Caco-2 (cell line): ENCODE data around the gene ATP6V0C. TPM values are rescaled to one million over a fixed set of nuclear protein-coding genes. Genes with fewer than 3 reads are reported as not detected.
"Not testable (repeated sequence)": the region's sequence is repeated elsewhere in the genome, so short reads cannot be mapped to it uniquely, and the experiment has no call there.

Experiments used
- BruUV-seq: library from RNA; stranded (reverse); fragments of 400-500 nt; replicated peaks from 2 replicates; lab custom pipeline; 2021; lab: Mats Ljungman, UMichigan
- CTCF ChIA-PET: fragments of 300-600 bp; sonication (Branson Sonifier 250); formaldehyde crosslinking; loops from one replicate; lab custom pipeline; 2022; ENCODE audit warnings: antibody characterized with exemption; lab: Charles Lee
- POLR2A ChIA-PET: fragments of 300-600 bp; sonication (Branson Sonifier 250); formaldehyde crosslinking; loops from one replicate; lab custom pipeline; 2022; ENCODE audit warnings: antibody characterized with exemption; lab: Charles Lee
- DNase-seq, 2 experiments: peaks; one replicate each; pipeline versions ENCODE4 v3.0.0 to v3.0.0-alpha.2; 2020 to 2022
- H3K27me3 ChIP-seq: replicated peaks from 2 replicates; pipeline ENCODE4 v1.6.0; 2011; ENCODE audit warnings: low read length; ENCODE audit not compliant: control insufficient read depth, insufficient read depth
- H3K36me3 ChIP-seq: 2 replicates; pipeline ENCODE4 v1.5.1; 2011; ENCODE audit warnings: low read length; ENCODE audit not compliant: control insufficient read depth, insufficient read depth
- H3K4me1 ChIP-seq: fragments of 250-450 bp; sonication (Bioruptor Pico); 2 replicates; pipeline ENCODE4 v1.5.1; 2020; ENCODE audit warnings: mild to moderate bottlenecking
- H3K4me3 ChIP-seq: 2 replicates; pipeline ENCODE4 v1.5.1; 2011; ENCODE audit warnings: low read depth, mild to moderate bottlenecking, control low read depth, low read length
- H3K9me3 ChIP-seq: fragments of 250-450 bp; sonication (Bioruptor Pico); 2 replicates; pipeline ENCODE4 v1.5.1; 2020; ENCODE audit warnings: mild to moderate bottlenecking, moderate library complexity
- H3K27ac Mint-ChIP-seq: one replicate; pipeline ENCODE4 v1.8.0; 2022; ENCODE audit warnings: mixed read lengths; ENCODE audit not compliant: unreplicated experiment
- H3K27me3 Mint-ChIP-seq: one replicate; pipeline ENCODE4 v1.8.0; 2022; ENCODE audit warnings: mixed read lengths; ENCODE audit not compliant: insufficient read depth, unreplicated experiment
- H3K36me3 Mint-ChIP-seq: one replicate; pipeline ENCODE4 v1.8.0; 2022; ENCODE audit warnings: mild to moderate bottlenecking, mixed read lengths; ENCODE audit not compliant: insufficient read depth, unreplicated experiment
- H3K4me1 Mint-ChIP-seq: one replicate; pipeline ENCODE4 v1.8.0; 2022; ENCODE audit warnings: low read depth, mixed read lengths; ENCODE audit not compliant: unreplicated experiment
- H3K4me3 Mint-ChIP-seq: one replicate; pipeline ENCODE4 v1.8.0; 2022; ENCODE audit warnings: mild to moderate bottlenecking, moderate library complexity, mixed read lengths; ENCODE audit not compliant: unreplicated experiment
- H3K9me3 Mint-ChIP-seq: one replicate; pipeline ENCODE4 v1.8.0; 2022; ENCODE audit warnings: mixed read lengths; ENCODE audit not compliant: unreplicated experiment
- intact Hi-C: fragments of 100-400 bp; cut with micrococcal nuclease; formaldehyde crosslinking; loops from one replicate; pipeline ENCODE4 v1.10.0; 2022; ENCODE audit not compliant: unreplicated experiment
- microRNA-seq: library from miRNA; unstranded; fragments of <30 nt; microRNA quantifications from one replicate; pipeline ENCODE4 v1.2.0, GENCODE V29; 2022
- total RNA-seq: library from RNA; stranded (reverse); gene quantifications from 2 replicates; pipeline ENCODE4 v1.2.3, GENCODE V29; 2022
- TF ChIP-seq, protein P1 (sequence below), 2 experiments: fragments of 200-600 bp in 1 of 2; IDR thresholded peaks; 1 replicate in 1 of 2; 2 replicates in 1 of 2; pipeline versions ENCODE4 v1.5.1 to v1.8.0; 2011 to 2022; ENCODE audit warnings: antibody characterized with exemption in 1 of 2, control low read depth in 1 of 2, inconsistent platforms in 1 of 2, low read depth in 1 of 2, low read length in 1 of 2, mild to moderate bottlenecking in 1 of 2, moderate library complexity in 1 of 2; ENCODE audit not compliant: insufficient read depth in 1 of 2, severe bottlenecking in 1 of 2, unreplicated experiment in 1 of 2

The ATP6V0C gene
- total RNA-seq, 1 experiment from 2014 or later: 200 TPM

DNA sequence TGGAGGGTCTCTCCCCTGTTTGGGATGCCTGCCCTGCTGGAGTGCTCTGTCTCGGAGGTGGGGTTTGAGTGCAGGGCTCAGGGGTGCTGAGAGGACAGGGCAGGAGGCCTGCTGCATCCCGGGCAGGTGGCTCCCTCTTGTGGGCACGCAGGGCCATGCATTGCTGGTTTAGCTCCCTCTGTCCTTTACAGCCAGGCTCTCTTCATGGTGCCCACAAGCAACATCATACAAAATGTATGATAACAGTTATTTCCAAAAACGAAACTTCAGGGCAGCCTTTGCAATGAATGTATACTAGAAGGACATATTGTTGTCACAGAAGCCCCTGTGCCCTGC, 47.0 kb downstream of the ATP6V0C start:
- H3K4me1 Mint-ChIP-seq, H3K4me3 Mint-ChIP-seq, H3K36me3 Mint-ChIP-seq, H3K4me3 ChIP-seq, H3K36me3 ChIP-seq, H3K27ac Mint-ChIP-seq, H3K4me1 ChIP-seq, intact Hi-C loops, H3K27me3 Mint-ChIP-seq, CTCF ChIA-PET, H3K9me3 ChIP-seq, H3K27me3 ChIP-seq, POLR2A ChIA-PET, H3K9me3 Mint-ChIP-seq, BruUV-seq: not testable (repeated sequence)
- peak; percentile 67 to 82 for DNase-seq
- TF ChIP-seq, protein P1, sequence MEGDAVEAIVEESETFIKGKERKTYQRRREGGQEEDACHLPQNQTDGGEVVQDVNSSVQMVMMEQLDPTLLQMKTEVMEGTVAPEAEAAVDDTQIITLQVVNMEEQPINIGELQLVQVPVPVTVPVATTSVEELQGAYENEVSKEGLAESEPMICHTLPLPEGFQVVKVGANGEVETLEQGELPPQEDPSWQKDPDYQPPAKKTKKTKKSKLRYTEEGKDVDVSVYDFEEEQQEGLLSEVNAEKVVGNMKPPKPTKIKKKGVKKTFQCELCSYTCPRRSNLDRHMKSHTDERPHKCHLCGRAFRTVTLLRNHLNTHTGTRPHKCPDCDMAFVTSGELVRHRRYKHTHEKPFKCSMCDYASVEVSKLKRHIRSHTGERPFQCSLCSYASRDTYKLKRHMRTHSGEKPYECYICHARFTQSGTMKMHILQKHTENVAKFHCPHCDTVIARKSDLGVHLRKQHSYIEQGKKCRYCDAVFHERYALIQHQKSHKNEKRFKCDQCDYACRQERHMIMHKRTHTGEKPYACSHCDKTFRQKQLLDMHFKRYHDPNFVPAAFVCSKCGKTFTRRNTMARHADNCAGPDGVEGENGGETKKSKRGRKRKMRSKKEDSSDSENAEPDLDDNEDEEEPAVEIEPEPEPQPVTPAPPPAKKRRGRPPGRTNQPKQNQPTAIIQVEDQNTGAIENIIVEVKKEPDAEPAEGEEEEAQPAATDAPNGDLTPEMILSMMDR (IDR thresholded peaks at IDR 0.05; ENCODE audit: insufficient read depth in 1 of 2, low read depth in 1 of 2, low read length in 1 of 2, severe bottlenecking in 1 of 2, unreplicated experiment in 1 of 2): peak; percentile 3 to 56

DNA sequence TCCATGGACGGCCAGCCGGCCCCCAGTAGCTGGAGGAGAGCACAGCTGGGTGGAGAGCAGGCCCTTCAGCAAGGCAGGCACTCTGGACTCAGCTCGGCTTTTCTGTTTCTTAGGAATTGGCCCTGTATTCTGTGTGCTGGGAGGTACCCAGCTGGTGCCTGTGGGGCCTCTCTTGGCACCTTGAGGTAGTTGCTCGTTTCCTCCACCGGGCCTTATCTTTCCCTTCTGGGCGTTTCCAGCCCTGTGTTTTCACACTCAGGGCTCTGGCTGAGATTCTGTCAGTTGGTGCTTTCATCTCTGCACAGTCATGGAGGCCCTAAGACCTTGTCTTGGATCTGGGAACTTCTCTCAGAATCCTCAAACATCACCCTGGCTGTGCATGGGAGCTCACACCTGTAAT, 53.8 kb downstream of the ATP6V0C start:
- H3K27me3 ChIP-seq, H3K4me3 ChIP-seq, H3K27ac Mint-ChIP-seq, H3K27me3 Mint-ChIP-seq, H3K9me3 Mint-ChIP-seq, H3K4me1 Mint-ChIP-seq, H3K36me3 ChIP-seq, POLR2A ChIA-PET, intact Hi-C loops, H3K4me3 Mint-ChIP-seq, H3K4me1 ChIP-seq, DNase-seq, BruUV-seq, H3K9me3 ChIP-seq, CTCF ChIA-PET, H3K36me3 Mint-ChIP-seq: not testable (repeated sequence)

DNA sequence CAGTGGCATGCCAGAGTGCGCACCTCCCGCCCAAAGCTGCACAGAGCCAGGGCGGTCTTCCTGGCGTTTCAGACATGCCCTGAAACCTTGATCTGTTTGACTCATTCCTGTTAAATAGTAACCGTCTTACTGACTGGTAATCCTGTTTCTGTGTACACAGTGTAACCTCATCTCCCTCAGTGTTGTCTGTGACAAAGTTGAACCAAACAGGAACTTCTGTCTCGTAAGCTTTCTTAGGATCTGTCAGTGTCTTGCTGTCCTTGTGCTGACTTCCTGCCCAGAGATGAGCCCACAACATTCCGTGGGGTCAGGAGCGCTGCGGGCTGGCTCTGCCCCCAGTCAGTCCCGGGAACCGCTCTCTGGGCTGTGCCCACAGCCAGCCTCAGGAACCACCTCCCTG, 54.8 kb downstream of the ATP6V0C start:
- H3K9me3 Mint-ChIP-seq, CTCF ChIA-PET, H3K9me3 ChIP-seq, H3K4me1 Mint-ChIP-seq, BruUV-seq, H3K4me3 ChIP-seq, H3K27me3 Mint-ChIP-seq, H3K27ac Mint-ChIP-seq, DNase-seq, H3K36me3 ChIP-seq, intact Hi-C loops, POLR2A ChIA-PET, H3K4me1 ChIP-seq, H3K36me3 Mint-ChIP-seq, H3K27me3 ChIP-seq, H3K4me3 Mint-ChIP-seq: not testable (repeated sequence)

Small RNAs within 50 kb of the gene (microRNA-seq; reads per million reads assigned to microRNA genes)
- not detected for gene MIR3178
- 1.1 reads per million for gene MIR6768

Other genes starting within 250 kb of the ATP6V0C start
- gene RNPS1, start 245.8 kb upstream of the ATP6V0C start, total RNA-seq: 207 and 210 TPM in 2 replicates
- 14.6 and 16.1 TPM in 2 replicates for gene ABCA3, start 173.2 kb upstream of the ATP6V0C start, total RNA-seq
- 48.7 and 52.4 TPM in 2 replicates for gene CCNF, start 84.5 kb upstream of the ATP6V0C start, total RNA-seq
- 29.0 and 30.6 TPM in 2 replicates for gene TEDC2, start 53.8 kb upstream of the ATP6V0C start, total RNA-seq
- gene NTN3, start 42.7 kb upstream of the ATP6V0C start, total RNA-seq: 0.30 and 0.39 TPM in 2 replicates
- 20.8 and 22.6 TPM in 2 replicates for gene TBC1D24, start 38.8 kb upstream of the ATP6V0C start, total RNA-seq
- 62.3 and 67.2 TPM in 2 replicates for gene AMDHD2, start 6.4 kb downstream of the ATP6V0C start, total RNA-seq
- gene CEMP1, start 17.5 kb downstream of the ATP6V0C start, total RNA-seq: 0.63 and 0.68 TPM in 2 replicates
- gene PDPK1, start 24.1 kb downstream of the ATP6V0C start, total RNA-seq: 60.5 and 69.8 TPM in 2 replicates
- gene KCTD5, start 168.6 kb downstream of the ATP6V0C start, total RNA-seq: 30.4 and 33.3 TPM in 2 replicates
- 0.72 and 1.1 TPM in 2 replicates for gene PRSS27, start 206.3 kb downstream of the ATP6V0C start, total RNA-seq
- 332 and 382 TPM in 2 replicates for gene SRRM2, start 238.7 kb downstream of the ATP6V0C start, total RNA-seq